NB4 (cell line): ENCODE results near the gene PRICKLE3.

ENCODE experiments used
- CTCF ChIP-seq: IDR thresholded peaks from one replicate; pipeline ENCODE4 v1.5.1; 2012; ENCODE audit warnings: low read depth, low read length
- MAX ChIP-seq: IDR thresholded peaks from 2 replicates; pipeline ENCODE4 v1.6.1; 2011; ENCODE audit warnings: low read depth, low read length
- POLR2A ChIP-seq: IDR thresholded peaks from 2 replicates; pipeline ENCODE4 v1.6.1; 2011; ENCODE audit warnings: mild to moderate bottlenecking; ENCODE audit not compliant: insufficient read length; ENCODE audit errors: extremely low read depth

GRCh38 chrX:49202022-49202421 lies 15.8 kb upstream of the PRICKLE3 start:
- TF ChIP-seq CTCF: no peak
- no peak for TF ChIP-seq MAX
- no peak for TF ChIP-seq POLR2A
